Measurements from ENCODE around the gene PRPF40A. TPM values are rescaled to one million over a fixed set of nuclear protein-coding genes. Genes with fewer than 3 reads are reported as not detected.

Gene PRPF40A
- total and polyA plus RNA-seq, 2 donors (not counting 1 experiment from before 2014, with no cell fraction given), result 91.7 to 105 TPM

DNA sequence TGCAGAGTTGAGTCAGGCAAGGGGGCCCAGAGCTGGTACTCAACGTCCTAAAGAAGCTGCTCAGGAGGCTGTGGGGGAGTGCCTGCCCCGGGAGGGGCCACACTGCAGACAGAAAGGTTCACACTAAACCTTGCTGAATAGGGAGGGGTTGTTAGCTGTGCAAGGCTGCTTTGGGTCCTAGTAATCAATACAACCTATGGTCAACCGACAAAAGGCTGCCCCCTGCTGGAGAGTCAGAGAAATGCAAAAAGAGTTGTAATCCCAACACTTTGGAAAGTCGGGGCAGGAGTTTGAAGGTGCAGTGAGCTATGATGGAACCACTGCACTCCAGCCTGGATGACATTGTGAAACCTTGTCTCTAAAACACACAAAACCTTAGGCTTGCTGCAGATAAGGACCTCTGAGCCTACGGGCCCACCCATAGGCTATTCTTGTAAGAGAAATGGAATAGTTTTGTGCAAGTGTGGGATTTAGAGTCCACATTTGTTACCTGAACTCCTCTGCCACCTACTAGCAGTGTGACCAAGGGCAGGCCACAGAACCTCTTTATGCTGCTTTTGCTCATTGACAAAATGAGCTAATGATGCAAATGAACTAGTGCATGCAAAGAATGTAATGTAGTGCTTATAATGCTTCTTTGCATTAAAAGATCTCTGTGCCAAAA is 81.5 kb downstream of the PRPF40A start:
- Histone ChIP-seq H3K36me3 (ENCODE audit: control insufficient read depth, insufficient read depth, low read length) (peaks cover 4% of the 10 kb centered on the region), H3K79me2 (ENCODE audit: control insufficient read depth, insufficient read depth, low read length) (no peaks in the 10 kb centered on the region)
- peak; percentile 34 to 65 for DNase-seq (ENCODE audit: low read depth in 2 of 2)

GRCh38 chr2:152632736-152633135 is 84.5 kb downstream of the PRPF40A start:
- Histone ChIP-seq H3K9me3 (ENCODE audit: control insufficient read depth, insufficient read depth, low read depth, low read length) (no peaks in the 10 kb centered on the region), H2AFZ (ENCODE audit: low read length) (no peak overlapping the region), H3K27ac (ENCODE audit: insufficient read depth, low read length) (no peak overlapping the region), H3K36me3 (ENCODE audit: control insufficient read depth, insufficient read depth, low read length) (no peaks in the 10 kb centered on the region), H3K79me2 (ENCODE audit: control insufficient read depth, insufficient read depth, low read length) (no peaks in the 10 kb centered on the region), H4K20me1 (ENCODE audit: control insufficient read depth, extremely low read depth, insufficient read depth, low read length) (no peaks in the 10 kb centered on the region), H3K4me3 (replicated peaks in 1 of 4; ENCODE audit: control extremely low read depth in 1 of 4, insufficient read depth in 1 of 4, low read depth in 3 of 4, low read length in 4 of 4) (no peak overlapping the region), H3K9ac (ENCODE audit: insufficient read depth, low read length) (no peak overlapping the region), H3K4me2 (ENCODE audit: extremely low read depth, insufficient read depth, low read length) (no peak overlapping the region), H3K27me3 (ENCODE audit: control insufficient read depth, insufficient read depth, low read length) (no peaks in the 10 kb centered on the region), H3K4me1 (ENCODE audit: control insufficient read depth, extremely low read depth, insufficient read depth, low read length) (no peaks in the 10 kb centered on the region)
- peak in 1 of 2 donors; percentile 20 for DNase-seq (ENCODE audit: low read depth in 2 of 2)
- TF ChIP-seq EZH2 (IDR thresholded peaks at IDR 0.05; ENCODE audit: low read length, missing control alignments), result no peak
- no peak for TF ChIP-seq CTCF (conservative IDR thresholded peaks at IDR 0.05 in 1 of 2, IDR thresholded peaks at IDR 0.05 in 1 of 2; ENCODE audit: low read depth in 1 of 2, low read length in 2 of 2)

More for the DNA sequence above, 81.5 kb downstream of the PRPF40A start:
- Histone ChIP-seq H3K27ac (ENCODE audit: insufficient read depth, low read length) (no peak overlapping the region), H3K4me1 (ENCODE audit: control insufficient read depth, extremely low read depth, insufficient read depth, low read length) (no peaks in the 10 kb centered on the region), H3K9me3 (ENCODE audit: control insufficient read depth, insufficient read depth, low read depth, low read length) (no peaks in the 10 kb centered on the region), H4K20me1 (ENCODE audit: control insufficient read depth, extremely low read depth, insufficient read depth, low read length) (no peaks in the 10 kb centered on the region), H3K4me2 (ENCODE audit: extremely low read depth, insufficient read depth, low read length) (no peak overlapping the region), H3K4me3 (replicated peaks in 1 of 4; ENCODE audit: control extremely low read depth in 1 of 4, insufficient read depth in 1 of 4, low read depth in 3 of 4, low read length in 4 of 4) (no peak overlapping the region), H2AFZ (ENCODE audit: low read length) (no peak overlapping the region), H3K9ac (ENCODE audit: insufficient read depth, low read length) (no peak overlapping the region), H3K27me3 (ENCODE audit: control insufficient read depth, insufficient read depth, low read length) (no peaks in the 10 kb centered on the region)
- TF ChIP-seq CTCF (conservative IDR thresholded peaks at IDR 0.05 in 1 of 2, IDR thresholded peaks at IDR 0.05 in 1 of 2; ENCODE audit: low read depth in 1 of 2, low read length in 2 of 2), result peak; percentile 83 to 84
- no peak for TF ChIP-seq EZH2 (IDR thresholded peaks at IDR 0.05; ENCODE audit: low read length, missing control alignments)

DNA sequence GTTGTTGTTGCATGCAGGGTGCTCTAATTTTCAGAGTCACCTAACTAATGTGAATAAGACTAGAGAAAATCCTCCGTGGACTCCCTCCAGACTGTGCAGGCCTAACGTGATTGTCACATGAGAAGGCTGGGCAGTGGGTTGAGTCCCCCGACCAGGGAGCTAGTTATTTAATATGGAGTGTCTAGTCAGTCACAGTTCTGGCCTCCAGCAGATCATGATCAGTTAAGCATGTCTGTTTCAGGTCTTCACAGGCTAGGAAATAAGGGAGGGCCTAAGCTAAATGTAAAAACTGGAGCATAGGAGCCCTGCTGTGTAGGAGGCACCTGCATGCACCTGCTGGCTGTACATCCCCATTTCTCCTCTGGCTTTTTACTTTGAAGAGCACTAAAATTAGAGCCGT is 86.8 kb downstream of the PRPF40A start:
- no peaks in the 10 kb centered on the region for H4K20me1 ChIP-seq (ENCODE audit: control insufficient read depth, extremely low read depth, insufficient read depth, low read length)
- H3K79me2 ChIP-seq (ENCODE audit: control insufficient read depth, insufficient read depth, low read length), result no peaks in the 10 kb centered on the region
- no peak overlapping the region for H3K27ac ChIP-seq (ENCODE audit: insufficient read depth, low read length)
- H2AFZ ChIP-seq (ENCODE audit: low read length), result no peak overlapping the region
- TF ChIP-seq CTCF (conservative IDR thresholded peaks at IDR 0.05 in 1 of 2, IDR thresholded peaks at IDR 0.05 in 1 of 2; ENCODE audit: low read depth in 1 of 2, low read length in 2 of 2), result no peak
- no peak for TF ChIP-seq EZH2 (IDR thresholded peaks at IDR 0.05; ENCODE audit: low read length, missing control alignments)
- no peaks in the 10 kb centered on the region for H3K4me1 ChIP-seq (ENCODE audit: control insufficient read depth, extremely low read depth, insufficient read depth, low read length)
- no peak overlapping the region for H3K9ac ChIP-seq (ENCODE audit: insufficient read depth, low read length)
- no peak overlapping the region for H3K4me3 ChIP-seq (replicated peaks in 1 of 4; ENCODE audit: control extremely low read depth in 1 of 4, insufficient read depth in 1 of 4, low read depth in 3 of 4, low read length in 4 of 4)
- H3K36me3 ChIP-seq (ENCODE audit: control insufficient read depth, insufficient read depth, low read length), result no peaks in the 10 kb centered on the region
- no peaks in the 10 kb centered on the region for H3K27me3 ChIP-seq (ENCODE audit: control insufficient read depth, insufficient read depth, low read length)
- no peak overlapping the region for H3K4me2 ChIP-seq (ENCODE audit: extremely low read depth, insufficient read depth, low read length)
- DNase-seq (ENCODE audit: low read depth in 2 of 2), result no peak
- H3K9me3 ChIP-seq (ENCODE audit: control insufficient read depth, insufficient read depth, low read depth, low read length), result no peaks in the 10 kb centered on the region
